ENCODE measurements around the gene HBA1.
"Not testable (repeated sequence)": the region's sequence is repeated elsewhere in the genome, so short reads cannot be mapped to it uniquely, and the experiment has no call there.

The HBA1 gene

DNA sequence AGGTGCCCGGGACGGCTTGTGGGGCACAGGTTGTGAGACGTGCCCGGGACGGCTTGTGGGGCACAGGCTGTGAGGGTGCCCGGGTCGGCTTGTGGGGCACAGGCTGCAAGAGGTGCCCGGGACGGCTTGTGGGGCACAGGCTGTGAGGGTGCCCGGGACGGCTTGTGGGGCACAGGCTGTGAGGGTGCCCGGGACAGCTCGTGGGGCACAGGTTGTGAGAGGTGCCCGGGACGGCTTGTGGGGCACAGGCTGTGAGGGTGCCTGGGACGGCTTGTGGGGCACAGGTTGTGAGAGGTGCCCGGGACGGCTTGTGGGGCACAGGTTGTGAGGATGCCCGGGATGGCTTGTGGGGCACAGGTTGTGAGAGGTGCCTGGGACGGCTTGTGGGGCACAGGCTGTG, 16.2 kb upstream of the HBA1 start:
- DNase-seq (ENCODE audit: low spot score): not testable (repeated sequence)

- no peak for DNase-seq (ENCODE audit: low spot score)
These were observed 15.7 kb upstream of the HBA1 start for GRCh38 chr16:160691-161190.

GRCh38 chr16:162271-162991, 14.0 kb upstream of the HBA1 start:
- no peak for DNase-seq (ENCODE audit: low spot score)

GRCh38 chr16:163139-163538, 13.3 kb upstream of the HBA1 start:
- not testable (repeated sequence) for DNase-seq (ENCODE audit: low spot score)

DNA sequence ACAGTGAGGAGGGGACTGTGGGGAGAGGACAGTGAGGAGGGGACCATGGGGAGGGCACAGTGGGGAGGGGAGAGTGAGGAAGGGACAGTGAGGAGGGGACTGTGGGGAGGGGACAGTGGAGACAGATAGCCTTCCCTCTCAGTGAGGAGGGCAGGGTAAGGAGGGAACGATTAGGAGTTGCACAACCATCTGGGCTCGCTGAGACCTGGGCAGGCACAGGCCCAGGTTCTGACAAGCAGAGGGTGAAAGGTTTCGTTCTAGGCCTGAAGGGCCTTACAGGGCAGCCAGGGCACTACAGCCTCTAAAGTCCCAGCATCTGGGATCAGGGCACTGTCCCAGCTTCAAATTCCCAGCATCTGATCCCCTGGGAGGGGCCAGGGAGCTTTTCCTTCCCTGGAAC, 12.8 kb upstream of the HBA1 start:
- not testable (repeated sequence) for DNase-seq (ENCODE audit: low spot score)

- not testable (repeated sequence) for DNase-seq (ENCODE audit: low spot score)
These were observed 12.2 kb upstream of the HBA1 start for GRCh38 chr16:164134-164823.

- DNase-seq (ENCODE audit: low spot score): no peak
These were observed 11.5 kb upstream of the HBA1 start for GRCh38 chr16:164827-165538.

DNA sequence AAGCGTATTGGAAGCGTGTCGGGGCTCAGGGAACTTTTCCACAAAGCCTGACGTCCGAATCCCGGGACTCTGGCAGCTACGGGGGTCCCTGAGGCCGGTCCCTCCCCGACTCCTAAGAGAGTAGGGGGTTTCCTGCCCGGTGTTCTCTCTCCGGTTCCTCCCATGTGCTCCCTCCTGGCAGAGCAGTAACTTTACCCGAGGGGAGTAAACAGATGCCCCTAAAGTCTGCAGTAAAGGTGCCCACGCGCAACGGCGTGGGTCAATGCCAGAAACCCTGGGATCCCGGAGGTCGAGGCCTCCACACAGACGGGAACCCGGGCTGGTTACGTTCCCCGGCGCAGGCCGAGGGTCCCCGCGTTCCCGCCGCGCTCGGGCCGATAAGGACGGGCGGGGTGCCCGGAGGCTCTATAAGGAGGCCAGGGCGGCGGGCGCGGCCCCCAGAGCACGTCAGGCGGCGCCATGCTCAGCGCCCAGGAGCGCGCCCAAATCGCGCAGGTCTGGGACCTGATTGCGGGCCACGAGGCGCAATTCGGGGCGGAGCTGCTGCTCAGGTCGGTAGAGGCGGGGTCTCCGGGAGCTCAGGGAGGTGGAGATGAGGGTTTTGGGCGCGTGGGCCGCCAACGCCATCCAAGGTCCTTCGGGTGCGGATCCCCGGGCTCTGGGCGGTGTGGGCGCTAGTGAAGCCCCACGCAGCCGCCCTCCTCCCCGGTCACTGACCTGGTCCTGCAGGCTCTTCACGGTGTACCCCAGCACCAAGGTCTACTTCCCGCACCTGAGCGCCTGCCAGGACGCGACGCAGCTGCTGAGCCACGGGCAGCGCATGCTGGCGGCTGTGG, 10.7 kb upstream of the HBA1 start, which contains the start of gene HBM:
HBM (plus strand) TSS at position 440 of the 836 bp plus-strand sequence; CDS start at position 460, 20 bp downstream.
- no peak for DNase-seq (ENCODE audit: low spot score)

DNA sequence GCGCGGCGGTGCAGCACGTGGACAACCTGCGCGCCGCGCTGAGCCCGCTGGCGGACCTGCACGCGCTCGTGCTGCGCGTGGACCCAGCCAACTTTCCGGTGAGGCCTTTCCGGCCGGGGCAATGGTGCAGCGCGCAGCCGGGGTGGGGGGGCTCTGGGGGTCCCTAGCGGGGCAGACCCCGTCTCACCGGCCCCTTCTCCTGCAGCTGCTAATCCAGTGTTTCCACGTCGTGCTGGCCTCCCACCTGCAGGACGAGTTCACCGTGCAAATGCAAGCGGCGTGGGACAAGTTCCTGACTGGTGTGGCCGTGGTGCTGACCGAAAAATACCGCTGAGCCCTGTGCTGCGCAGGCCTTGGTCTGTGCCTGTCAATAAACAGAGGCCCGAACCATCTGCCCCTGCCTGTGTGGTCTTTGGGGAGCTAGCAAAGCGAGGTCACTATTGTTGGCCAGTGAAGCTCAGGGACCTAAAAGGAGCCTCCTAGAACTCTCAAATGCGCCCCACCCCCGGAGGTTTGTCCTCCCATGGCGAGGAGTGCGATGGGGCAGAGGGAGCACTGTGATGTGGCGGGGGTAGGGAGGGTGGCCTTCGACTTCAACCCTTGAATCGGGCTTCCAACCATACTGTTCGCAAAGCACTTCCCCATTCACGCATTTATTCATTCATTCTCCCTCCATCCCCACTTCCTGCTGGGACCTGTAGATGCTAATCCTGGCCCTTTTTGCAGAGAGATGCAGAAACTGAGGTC, 9.9 kb upstream of the HBA1 start:
- no peak for DNase-seq (ENCODE audit: low spot score)

- no peak for DNase-seq (ENCODE audit: low spot score)
These were observed 9.3 kb upstream of the HBA1 start for GRCh38 chr16:167122-167690.

DNA sequence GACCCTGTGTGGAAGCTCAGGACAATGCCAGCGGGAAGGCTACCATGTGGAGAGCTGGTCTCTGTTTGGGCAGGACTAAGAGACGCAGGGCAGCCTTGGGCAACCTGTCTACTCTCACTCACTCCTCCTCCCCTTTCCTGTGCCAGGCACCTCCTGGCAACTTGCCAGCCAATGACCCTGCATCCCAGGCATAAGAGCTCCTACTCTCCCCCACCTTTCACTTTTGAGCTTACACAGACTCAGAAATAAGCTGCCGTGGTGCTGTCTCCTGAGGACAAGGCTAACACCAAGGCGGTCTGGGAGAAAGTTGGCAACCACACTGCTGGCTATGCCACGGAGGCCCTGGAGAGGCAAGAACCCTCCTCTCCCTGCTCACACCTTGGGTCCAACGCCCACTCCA, 8.1 kb upstream of the HBA1 start:
- DNase-seq (ENCODE audit: low spot score): no peak

DNA sequence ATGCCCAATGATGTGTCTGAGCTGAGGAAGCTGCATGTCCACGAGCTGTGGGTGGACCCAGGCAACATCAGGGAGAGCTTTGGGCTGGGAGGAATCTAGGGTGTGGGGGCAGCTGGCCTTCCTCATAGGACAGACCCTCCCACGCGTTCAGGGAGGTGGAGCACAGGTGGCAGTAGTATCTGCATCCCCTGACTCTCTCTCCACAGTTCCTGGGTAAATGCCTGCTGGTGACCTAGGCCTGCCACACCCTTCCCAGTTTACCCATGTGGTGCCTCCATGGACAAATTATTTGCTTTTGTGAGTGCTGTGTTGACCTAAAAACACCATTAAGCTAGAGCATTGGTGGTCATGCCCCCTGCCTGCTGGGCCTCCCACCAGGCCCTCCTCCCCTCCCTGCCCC, 7.5 kb upstream of the HBA1 start:
- DNase-seq (ENCODE audit: low spot score): no peak

- DNase-seq (ENCODE audit: low spot score): not testable (repeated sequence)
These were observed 6.4 kb upstream of the HBA1 start for GRCh38 chr16:170088-170507.

- no peak for DNase-seq (ENCODE audit: low spot score)
These were observed 5.7 kb upstream of the HBA1 start for GRCh38 chr16:170788-171187.

GRCh38 chr16:172374-172941, 4.0 kb upstream of the HBA1 start, which contains the start of gene HBA2:
Gene HBA2, plus strand, starts transcription at chr16:172876. Its CDS starts 37 bp downstream, at chr16:172913.
- DNase-seq (ENCODE audit: low spot score): not testable (repeated sequence)

DNA sequence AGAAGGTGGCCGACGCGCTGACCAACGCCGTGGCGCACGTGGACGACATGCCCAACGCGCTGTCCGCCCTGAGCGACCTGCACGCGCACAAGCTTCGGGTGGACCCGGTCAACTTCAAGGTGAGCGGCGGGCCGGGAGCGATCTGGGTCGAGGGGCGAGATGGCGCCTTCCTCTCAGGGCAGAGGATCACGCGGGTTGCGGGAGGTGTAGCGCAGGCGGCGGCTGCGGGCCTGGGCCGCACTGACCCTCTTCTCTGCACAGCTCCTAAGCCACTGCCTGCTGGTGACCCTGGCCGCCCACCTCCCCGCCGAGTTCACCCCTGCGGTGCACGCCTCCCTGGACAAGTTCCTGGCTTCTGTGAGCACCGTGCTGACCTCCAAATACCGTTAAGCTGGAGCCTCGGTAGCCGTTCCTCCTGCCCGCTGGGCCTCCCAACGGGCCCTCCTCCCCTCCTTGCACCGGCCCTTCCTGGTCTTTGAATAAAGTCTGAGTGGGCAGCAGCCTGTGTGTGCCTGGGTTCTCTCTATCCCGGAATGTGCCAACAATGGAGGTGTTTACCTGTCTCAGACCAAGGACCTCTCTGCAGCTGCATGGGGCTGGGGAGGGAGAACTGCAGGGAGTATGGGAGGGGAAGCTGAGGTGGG, 3.1 kb upstream of the HBA1 start:
- DNase-seq (ENCODE audit: low spot score): not testable (repeated sequence)

GRCh38 chr16:173928-174769, 2.3 kb upstream of the HBA1 start:
- DNase-seq (ENCODE audit: low spot score): not testable (repeated sequence)

Measured in NAMALWA (cell line).